COLO829 (cell line): ENCODE data around the gene ODAD4.

ENCODE experiments used
- DNase-seq: peaks from one replicate; pipeline ENCODE4 v3.0.0; 2012; ENCODE audit warnings: low spot score

The ODAD4 gene

GRCh38 chr17:41971721-41972523 is 41.5 kb downstream of the ODAD4 start:
- DNase-seq = no peak

DNA sequence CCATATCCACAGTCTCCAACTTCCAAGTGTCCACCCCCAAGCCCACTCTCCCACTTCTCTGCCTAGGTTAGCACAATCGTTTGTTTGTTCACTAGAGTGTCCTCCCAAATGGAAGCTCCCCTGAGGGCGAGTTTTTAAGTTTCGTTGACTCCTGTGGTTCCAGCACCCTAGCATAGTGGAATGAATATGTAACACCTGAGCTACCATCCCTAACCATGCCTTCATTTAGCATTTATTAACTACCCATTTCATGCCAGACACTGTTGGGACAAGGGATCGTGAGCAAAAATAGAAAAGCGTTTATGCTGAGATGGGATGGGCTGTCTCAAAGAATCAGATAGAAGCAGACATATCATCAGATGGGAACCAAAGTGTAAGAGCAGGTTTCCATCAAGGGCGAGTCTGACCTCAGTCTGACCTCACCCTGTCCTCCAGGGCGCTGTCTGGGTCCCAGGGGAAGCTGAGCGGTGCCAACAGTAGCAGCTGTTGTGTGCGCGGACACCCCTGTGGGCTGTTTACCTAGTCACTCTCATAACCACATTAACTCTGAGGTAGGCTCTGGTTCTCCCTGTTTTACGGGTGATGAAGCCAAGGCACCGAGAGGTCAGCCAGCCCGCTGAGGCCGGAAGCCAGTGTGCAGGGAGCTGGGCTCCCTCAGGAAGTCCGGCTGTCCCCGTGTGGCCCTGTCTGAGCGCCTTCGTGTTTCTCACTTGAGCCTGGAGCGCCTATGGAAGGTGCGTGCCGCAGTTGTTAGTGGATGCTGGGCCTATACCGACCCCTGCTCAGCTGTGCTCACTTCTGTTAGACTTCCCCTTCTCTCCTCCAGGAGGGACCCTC is 42.4 kb downstream of the ODAD4 start:
- DNase-seq = no peak

- DNase-seq = no peak
Measured at GRCh38 chr17:41973408-41973811, 43.0 kb downstream of the ODAD4 start.

DNA sequence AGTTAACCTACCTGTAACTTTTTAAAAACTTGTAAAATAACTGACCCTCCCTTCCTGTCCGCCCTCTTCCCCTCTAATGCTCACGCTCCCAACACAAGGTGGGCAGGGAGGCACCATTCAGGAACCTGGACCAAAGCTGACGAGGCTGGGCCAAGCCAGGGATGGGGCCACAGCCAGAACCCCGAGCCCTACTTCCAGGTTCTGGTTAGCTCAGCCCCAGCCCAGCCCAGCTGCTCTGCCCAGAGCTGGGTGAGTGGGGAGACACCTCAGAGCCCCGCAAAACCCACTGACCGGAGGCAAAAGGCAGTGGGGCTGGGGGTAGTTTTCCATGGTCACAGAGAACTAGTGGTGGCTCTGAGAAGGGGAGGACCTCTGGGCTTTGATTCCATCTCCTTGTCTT is 43.6 kb downstream of the ODAD4 start:
- no peak for DNase-seq

GRCh38 chr17:41974658-41975057 is 44.2 kb downstream of the ODAD4 start:
- DNase-seq = no peak

DNA sequence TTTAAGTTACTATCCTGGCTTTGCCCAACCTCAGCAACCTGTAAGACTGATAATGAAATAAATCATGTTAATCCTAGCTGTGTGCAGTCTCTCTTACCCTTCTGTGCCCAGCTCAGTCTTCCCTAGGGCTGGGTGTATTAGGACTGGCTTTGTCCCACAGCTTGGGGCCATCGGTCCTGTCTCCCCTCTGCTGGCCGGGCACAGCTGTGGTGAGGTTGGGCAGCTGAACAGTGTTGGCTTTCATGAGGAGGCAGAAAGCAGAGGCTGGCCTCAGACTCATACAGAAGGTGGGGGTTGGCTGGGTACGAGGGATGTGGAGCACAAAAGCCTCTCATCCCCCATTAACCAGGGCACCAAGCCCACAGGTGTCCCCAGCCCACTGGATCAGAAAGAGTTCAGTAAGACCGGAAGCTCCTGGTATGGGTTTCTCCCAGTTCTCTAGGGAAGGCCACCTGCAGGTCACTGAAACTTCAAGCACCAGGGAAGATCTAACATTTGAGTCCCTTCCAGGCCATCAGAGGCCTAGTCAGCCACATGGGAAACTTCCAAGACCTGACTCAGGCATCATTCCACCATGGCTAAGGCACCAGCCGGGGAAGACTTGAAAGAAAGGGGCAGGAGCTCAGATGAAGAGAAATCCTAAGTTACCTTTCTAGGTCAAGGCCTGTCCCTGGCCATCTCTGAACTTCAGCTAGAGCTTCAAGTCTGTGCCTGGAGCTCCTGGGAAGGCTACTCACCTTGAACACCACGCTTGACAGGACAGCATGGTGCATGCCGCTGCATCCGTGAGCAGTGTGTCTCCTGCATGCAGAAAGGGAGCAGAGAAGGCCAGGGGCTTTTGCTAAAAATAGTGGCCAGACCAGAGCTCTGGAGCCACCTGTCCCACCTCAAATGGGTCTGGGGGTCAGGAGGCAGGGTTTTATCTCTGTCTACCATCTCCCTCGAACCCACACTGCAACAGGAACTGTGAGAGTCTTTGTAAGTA is 45.0 kb downstream of the ODAD4 start:
- no peak for DNase-seq

- no peak for DNase-seq
Measured at GRCh38 chr17:41976142-41976768, 45.8 kb downstream of the ODAD4 start.

DNA sequence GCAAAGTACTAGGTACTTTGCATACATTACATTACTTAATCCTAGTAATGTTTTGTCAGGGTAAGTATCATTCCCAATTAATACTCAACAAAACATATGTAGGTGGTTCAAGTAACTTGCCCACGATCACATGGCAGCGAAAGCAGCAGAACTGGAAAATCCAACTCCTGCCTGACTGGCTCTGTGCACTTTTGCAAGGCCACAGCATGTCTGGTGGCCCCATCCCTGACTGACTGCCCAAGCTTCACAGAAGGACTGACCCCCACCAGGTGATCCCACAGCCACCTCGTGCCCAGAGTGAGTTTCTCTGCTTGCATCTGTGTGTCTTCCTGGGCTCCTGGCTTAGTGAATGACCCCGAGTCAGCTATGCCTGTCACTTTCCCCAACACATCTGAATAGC is 47.6 kb downstream of the ODAD4 start:
- no peak for DNase-seq

- no peak for DNase-seq
Measured at GRCh38 chr17:41982026-41982760, 51.8 kb downstream of the ODAD4 start.

DNA sequence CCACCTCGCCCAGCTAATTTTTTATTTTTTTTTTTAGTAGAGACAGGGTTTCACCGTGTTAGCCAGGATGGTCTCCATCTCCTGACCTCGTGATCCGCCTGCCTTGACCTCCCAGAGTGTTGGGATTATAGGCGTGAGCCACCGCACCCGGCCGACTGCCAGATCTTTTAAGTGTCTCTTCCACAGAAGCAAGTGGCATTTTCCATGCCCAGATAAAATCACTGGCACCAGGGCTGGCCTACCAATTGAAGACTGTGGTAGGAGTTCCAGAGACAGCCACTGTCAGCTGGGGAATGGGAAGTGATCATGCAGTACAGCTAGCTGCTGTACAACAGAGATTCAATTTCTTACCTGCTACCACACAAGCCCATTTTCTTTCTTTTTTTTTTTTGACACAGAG is 54.0 kb downstream of the ODAD4 start:
- no peak for DNase-seq

GRCh38 chr17:41985919-41986318 is 55.5 kb downstream of the ODAD4 start:
- no peak for DNase-seq

DNA sequence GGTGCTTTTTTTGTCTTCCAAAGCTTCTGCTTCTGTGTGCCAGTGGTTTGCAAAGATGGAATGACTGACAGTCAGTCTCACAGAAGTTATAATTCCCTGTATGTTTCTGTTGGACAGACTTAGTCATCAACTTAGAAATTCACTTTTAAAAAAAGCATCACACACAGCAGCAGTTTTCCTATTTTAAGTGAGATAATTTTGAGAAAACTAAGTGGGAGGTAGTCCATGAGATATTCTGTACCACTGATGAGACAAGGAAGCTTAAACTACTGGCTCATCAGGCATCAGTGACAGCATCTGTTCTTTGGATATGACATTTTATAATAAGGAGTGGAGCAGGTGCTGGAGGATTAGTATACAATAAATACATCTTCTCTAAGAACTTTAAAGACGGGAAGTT is 56.2 kb downstream of the ODAD4 start:
- no peak for DNase-seq

DNA sequence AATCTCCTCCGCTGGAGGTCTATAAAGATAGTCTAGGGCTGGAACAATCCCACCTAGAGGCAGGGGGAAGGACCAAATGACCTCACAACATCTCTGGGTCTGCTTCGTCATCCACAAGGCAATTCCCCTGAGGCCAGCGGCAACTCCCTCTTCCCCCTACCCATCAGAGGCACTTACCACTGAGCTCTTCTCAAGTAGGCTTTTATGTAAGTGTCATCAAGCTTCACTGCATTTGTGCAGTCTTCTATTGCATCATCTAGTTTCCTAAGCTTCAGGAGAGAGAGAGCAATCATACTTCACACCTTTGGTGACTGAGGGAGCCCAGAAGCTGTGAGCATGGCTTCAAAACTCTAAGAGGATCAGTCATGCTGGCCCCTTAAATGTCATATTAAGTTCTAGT is 57.2 kb downstream of the ODAD4 start:
- DNase-seq = no peak

DNA sequence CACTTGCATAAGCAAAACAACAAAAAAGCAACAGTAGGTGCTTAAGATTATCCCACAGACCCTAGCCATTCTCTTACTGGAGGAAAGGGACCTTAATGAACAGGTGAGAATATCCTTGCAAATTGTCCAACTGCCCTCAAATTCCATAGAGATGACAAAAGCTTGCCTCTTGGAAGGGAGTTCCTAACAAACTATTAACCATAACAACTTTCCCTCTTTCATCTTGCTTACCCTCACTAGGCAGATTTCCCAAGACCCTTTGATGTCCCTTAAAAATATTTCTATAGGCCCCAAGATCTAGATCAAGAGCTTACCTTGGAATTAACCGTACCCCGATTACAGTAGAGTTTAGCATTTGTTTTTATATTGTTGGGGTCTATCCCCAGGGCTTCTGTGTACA is 58.0 kb downstream of the ODAD4 start:
- no peak for DNase-seq

GRCh38 chr17:41989702-41990419 is 59.4 kb downstream of the ODAD4 start:
- no peak for DNase-seq

GRCh38 chr17:41992576-41992975 is 62.2 kb downstream of the ODAD4 start:
- DNase-seq = peak; percentile 44

DNA sequence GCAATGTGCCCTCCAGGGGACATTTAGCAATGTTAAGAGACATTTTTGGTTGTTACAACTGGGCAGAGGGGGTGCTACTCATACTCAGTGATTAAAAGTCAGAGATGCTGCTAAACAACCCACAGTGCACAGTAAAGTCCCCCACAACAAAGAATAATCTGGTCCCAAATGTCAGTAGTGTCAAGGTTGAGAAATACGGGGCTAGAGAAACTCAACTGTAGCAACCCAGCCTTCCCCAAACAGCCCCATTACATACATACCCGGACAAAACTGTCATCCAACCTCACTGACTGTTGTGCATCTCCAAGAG is 66.4 kb downstream of the ODAD4 start:
- no peak for DNase-seq

DNA sequence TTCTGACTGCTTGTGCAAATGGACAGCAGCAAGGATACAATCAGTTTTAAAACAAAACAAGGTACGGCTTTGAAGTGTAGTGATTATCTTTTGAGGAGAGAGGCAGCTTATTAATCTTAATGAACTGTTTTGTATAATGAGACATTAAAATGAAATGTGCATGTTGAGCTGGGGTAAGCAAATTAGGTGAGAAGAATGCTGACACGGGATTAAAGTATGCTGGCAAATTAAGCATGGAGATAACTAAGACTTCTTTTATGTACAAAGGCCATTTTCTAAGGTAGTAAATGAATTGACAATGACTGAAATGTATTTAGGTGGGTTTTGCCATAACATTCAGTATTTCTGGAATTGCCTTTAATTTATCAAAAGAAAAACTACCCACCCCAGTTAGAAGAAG is 68.1 kb downstream of the ODAD4 start:
- no peak for DNase-seq

DNA sequence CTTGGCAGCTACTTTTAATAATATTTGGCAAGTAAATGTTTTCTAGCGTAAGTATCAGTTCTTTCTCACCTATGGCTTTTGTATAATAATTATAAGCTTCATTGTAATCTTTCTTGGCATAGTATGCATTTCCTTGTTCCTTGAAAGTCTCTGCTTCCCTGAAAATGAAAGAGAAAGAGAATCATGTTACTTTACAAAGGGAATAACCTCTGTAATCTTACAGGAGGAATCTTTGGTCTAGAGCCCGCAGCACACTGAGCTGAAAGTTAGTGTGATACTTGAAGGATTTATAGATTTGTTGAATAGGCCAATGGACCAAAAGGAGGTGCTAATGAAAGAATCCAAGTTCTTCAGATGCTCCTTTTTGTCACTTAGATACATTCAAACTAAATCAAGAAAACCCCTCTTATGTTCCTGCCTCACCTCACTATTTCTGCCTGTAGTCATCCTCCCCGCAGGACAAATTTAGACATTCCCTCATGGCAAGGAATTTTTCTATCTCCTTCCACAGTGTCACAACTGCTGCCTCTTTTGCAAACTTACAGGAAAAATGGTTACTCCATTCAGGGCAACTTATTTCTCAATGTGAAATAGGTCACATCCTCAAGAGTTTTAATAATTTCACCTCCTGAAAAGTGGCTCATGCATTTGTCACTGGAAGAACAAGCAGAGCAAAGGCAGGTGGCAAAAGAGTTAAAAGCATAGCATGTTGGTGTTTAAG is 70.2 kb downstream of the ODAD4 start:
- DNase-seq = no peak

DNA sequence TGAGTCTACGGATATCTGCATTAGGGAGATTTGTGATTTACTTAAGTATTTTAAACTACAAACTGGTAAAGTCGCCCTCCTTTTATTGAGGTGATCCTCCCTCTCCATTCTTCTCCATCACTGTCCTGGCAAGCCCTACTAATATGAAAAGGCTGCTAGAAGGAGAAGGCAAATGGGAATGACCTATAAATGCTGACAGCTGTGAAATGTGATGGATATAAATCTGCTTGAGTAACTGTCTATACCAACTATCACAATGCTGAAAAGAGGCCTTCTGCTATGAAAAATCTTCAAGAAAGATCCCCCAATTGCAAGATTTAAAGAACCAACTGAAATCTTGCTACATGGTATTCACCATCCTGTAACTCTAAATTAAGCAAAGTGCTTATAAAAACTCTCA is 71.3 kb downstream of the ODAD4 start:
- no peak for DNase-seq
